ENCODE results near the gene SLAMF1. TPM values are rescaled to one million over a fixed set of nuclear protein-coding genes. Genes with fewer than 3 reads are reported as not detected.
"Not testable (repeated sequence)": the region's sequence is repeated elsewhere in the genome, so short reads cannot be mapped to it uniquely, and the experiment has no call there.

Gene SLAMF1
- total RNA-seq, 1 experiment from 2014 or later = not detected

DNA sequence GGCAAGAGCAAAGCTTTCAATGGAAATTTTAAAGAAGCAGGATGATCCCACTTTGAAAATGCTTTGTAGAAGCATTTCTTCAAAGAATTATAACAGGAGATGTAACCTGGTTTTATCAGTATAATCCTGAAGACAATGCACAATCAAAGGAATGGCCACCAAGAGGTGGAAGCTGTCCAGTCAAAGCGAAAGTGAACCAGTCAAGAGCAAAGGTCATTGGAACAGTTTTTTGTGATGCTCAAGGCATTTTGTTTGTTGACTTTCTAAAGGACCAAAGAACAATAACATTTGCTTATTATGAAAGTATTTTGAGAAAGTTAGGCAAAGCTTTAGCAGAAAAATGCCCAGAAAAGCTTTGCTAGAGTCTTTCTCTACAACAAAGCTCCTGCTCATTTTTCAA lies 62.1 kb downstream of the SLAMF1 start:
- no peaks in the 10 kb centered on the region for H3K4me1 ChIP-seq
- no peak overlapping the region for H3K4me3 ChIP-seq
- H3K27me3 ChIP-seq = no peaks in the 10 kb centered on the region
- no peaks in the 10 kb centered on the region; the same call in 1 of the 2 replicates for H3K9me3 ChIP-seq (replicated peaks)
- no peak overlapping the region for H3K27ac ChIP-seq
- H3K36me3 ChIP-seq = no peaks in the 10 kb centered on the region
- DNase-seq = no peak

GRCh38 chr1:160582976-160583375 lies 63.9 kb downstream of the SLAMF1 start:
- DNase-seq; H3K27ac ChIP-seq; H3K27me3 ChIP-seq; H3K4me3 ChIP-seq; H3K9me3 ChIP-seq (replicated peaks); H3K4me1 ChIP-seq; H3K36me3 ChIP-seq: not testable (repeated sequence)

DNA sequence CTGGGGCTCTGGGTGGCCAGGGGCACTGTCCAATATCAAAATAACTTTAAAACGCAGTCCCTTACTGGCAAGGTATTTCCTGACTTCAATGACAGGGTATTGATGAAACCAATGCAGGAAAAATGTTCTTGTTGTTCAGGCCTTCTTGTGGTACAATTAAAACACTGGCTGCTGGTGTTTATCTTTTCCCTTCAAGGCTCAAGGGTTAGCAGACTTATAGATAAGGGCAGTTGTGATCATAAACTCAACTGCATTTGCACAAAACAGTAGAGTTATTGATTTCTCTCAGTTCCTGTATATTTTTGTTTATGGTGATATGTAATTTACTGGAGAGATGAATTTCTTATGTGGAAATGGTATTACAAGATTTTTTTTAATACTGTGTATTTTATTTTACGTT lies 64.9 kb downstream of the SLAMF1 start:
- Histone ChIP-seq H3K4me1 (no peaks in the 10 kb centered on the region), H3K9me3 (replicated peaks) (no peaks in the 10 kb centered on the region; the same call in 1 of the 2 replicates), H3K27ac (no peak overlapping the region), H3K4me3 (no peak overlapping the region), H3K27me3 (no peaks in the 10 kb centered on the region), H3K36me3 (no peaks in the 10 kb centered on the region)
- no peak for DNase-seq

- H3K36me3 ChIP-seq = no peaks in the 10 kb centered on the region
- no peak for DNase-seq
- H3K27ac ChIP-seq = no peak overlapping the region
- H3K4me1 ChIP-seq = no peaks in the 10 kb centered on the region
- no peaks in the 10 kb centered on the region for H3K27me3 ChIP-seq
- H3K9me3 ChIP-seq (replicated peaks) = no peaks in the 10 kb centered on the region; the same call in 1 of the 2 replicates
- no peak overlapping the region for H3K4me3 ChIP-seq
Observed at GRCh38 chr1:160580221-160580812, 66.5 kb downstream of the SLAMF1 start.

DNA sequence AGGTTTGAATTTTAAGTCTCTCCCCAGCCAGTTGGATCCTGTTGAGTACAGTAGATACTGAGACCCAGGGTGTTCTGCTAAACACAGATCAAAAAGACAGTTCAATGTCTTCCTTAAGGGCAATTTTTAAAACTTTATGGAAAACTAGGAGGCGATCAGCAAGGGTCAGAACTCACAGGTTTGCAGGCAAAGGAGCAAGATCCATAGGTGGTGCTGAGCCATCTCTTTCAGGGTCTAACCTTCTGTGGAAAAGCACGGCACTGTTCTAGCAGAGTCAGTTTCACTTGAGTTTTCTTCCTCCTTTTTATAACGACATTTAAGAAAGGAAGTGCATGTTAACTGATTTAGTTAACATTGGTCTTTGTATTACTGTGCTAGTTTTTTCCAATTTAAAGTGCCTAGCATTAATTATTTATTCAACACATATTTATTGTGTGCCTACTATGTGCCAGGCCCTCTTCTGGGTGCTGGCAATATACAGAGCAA lies 67.6 kb downstream of the SLAMF1 start, which contains the start of gene CD84:
Gene CD84, minus strand, starts transcription at position 281 of the 486 bp plus-strand sequence. Its CDS starts 59 bp downstream, at position 222.
- no peaks in the 10 kb centered on the region; the same call in 1 of the 2 replicates for H3K9me3 ChIP-seq (replicated peaks)
- H3K4me3 ChIP-seq = no peak within 1 kb of the TSS
- no peaks in the 10 kb centered on the region for H3K27me3 ChIP-seq

GRCh38 chr1:160578525-160579191 lies 68.2 kb downstream of the SLAMF1 start:
- no peaks in the 10 kb centered on the region for H3K36me3 ChIP-seq
- no peaks in the 10 kb centered on the region for H3K27me3 ChIP-seq
- H3K4me1 ChIP-seq = no peaks in the 10 kb centered on the region
- H3K27ac ChIP-seq = no peak overlapping the region
- H3K4me3 ChIP-seq = no peak overlapping the region
- DNase-seq = no peak
- no peaks in the 10 kb centered on the region; the same call in 1 of the 2 replicates for H3K9me3 ChIP-seq (replicated peaks)

More for the DNA sequence above, 67.6 kb downstream of the SLAMF1 start, which contains the start of gene CD84:
- Histone ChIP-seq H3K4me1 (no peaks in the 10 kb centered on the region), H3K36me3 (no peaks in the 10 kb centered on the region), H3K27ac (no peak within 1 kb of the TSS)
- no peak for DNase-seq

DNA sequence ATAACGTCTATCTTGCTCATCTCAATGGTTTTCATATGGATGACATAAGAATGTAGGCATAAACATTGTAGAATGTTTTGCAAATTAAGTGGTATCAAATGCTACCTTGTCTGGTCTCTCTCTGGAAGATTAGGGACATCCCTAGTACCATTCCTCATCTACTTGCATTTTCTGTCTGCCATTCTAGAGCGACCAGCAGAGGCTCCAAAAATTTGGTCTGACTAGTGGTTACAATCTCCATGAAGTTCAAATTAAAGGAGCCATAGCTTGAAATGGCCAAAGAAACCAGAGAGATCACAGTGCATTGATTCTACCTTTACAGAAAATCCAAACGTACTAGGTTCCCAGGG lies 68.7 kb downstream of the SLAMF1 start:
- Histone ChIP-seq H3K9me3 (replicated peaks) (no peaks in the 10 kb centered on the region; the same call in 1 of the 2 replicates), H3K36me3 (no peaks in the 10 kb centered on the region), H3K27ac (no peak overlapping the region), H3K4me1 (no peaks in the 10 kb centered on the region), H3K4me3 (no peak overlapping the region), H3K27me3 (no peaks in the 10 kb centered on the region)
- no peak for DNase-seq

- H3K4me3 ChIP-seq = no peak overlapping the region
- H3K9me3 ChIP-seq (replicated peaks) = no peaks in the 10 kb centered on the region
- DNase-seq = no peak
- H3K27ac ChIP-seq = no peak overlapping the region
- H3K27me3 ChIP-seq = no peaks in the 10 kb centered on the region
- H3K36me3 ChIP-seq = no peaks in the 10 kb centered on the region
- no peaks in the 10 kb centered on the region for H3K4me1 ChIP-seq
Observed at GRCh38 chr1:160577671-160578070, 69.2 kb downstream of the SLAMF1 start.

DNA sequence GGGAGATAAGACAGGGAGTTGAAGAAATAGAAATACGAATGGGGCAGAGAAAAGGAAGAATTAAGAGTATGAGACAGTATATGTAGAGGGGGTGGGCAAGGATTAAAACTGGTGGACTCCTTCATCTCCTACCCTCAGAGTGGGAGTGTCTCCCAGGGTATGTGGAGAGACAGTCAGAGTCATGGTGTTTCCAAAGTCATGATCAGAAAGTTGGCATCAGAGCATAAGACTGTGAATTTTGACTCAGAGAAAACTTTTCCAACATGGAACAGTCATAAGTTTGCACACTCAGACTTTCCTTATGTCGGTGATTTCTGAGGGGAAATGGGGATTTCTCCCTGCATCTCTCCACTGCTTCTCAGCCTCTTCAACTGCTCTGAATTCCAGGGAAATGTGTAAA lies 70.0 kb downstream of the SLAMF1 start:
- Histone ChIP-seq H3K27me3 (no peaks in the 10 kb centered on the region), H3K4me3 (no peak overlapping the region)
- no peak for DNase-seq

DNA sequence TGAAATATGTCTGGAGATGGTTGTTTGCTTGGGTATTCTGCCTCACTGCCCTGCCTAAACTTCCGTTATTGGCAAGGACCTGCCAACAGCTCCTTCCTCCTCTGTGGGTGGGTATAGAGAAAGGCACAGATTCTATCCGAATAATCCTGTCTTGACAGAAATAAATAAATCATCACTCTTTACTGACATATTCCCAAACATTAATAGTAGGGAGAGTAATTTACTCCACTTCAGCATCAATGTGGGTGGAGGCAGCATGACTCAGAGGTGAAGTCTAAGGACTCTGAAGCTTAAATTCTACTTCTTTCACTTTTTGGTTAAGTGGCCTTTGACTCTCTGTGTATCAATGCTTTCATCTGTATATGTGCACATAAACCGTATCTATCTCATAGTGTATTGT lies 70.5 kb downstream of the SLAMF1 start:
- Histone ChIP-seq H3K27me3 (no peaks in the 10 kb centered on the region), H3K27ac (no peak overlapping the region), H3K4me1 (no peaks in the 10 kb centered on the region), H3K36me3 (no peaks in the 10 kb centered on the region), H3K9me3 (replicated peaks) (no peaks in the 10 kb centered on the region), H3K4me3 (no peak overlapping the region)
- DNase-seq = no peak

More for the DNA sequence above, 70.0 kb downstream of the SLAMF1 start:
- Histone ChIP-seq H3K9me3 (replicated peaks) (no peaks in the 10 kb centered on the region), H3K27ac (no peak overlapping the region), H3K4me1 (no peaks in the 10 kb centered on the region), H3K36me3 (no peaks in the 10 kb centered on the region)

DNA sequence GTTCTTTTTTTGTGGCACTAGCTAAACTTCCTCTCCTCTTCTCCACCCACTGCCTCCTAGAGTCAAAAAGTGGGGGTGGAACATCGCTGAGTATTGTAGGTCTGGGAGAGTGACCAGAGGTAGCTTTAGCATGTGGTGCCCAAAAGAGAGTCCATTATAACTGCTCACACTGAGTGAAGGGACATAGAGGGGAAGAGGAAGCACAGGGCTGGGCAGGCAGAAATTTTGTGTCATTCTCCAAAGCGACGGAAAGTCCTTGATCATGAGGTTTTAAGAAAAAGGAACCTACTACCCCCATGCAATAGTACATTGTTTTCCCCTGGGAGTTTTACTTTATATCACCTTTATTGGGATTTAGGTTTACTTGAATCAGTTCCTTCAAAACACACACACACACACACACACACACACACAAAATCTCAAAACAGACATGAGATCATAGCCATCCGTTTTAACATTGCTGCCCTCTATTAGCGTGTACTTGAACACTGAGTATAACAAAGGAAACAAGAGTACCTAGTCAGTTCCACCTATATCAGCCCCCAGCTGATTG lies 71.7 kb downstream of the SLAMF1 start:
- H3K4me3 ChIP-seq = no peak overlapping the region
- no peak for DNase-seq
- H3K36me3 ChIP-seq = no peaks in the 10 kb centered on the region
- H3K9me3 ChIP-seq (replicated peaks) = no peaks in the 10 kb centered on the region
- no peaks in the 10 kb centered on the region for H3K4me1 ChIP-seq
- H3K27me3 ChIP-seq = no peaks in the 10 kb centered on the region
- no peak overlapping the region for H3K27ac ChIP-seq

- H3K36me3 ChIP-seq = no peaks in the 10 kb centered on the region
- H3K9me3 ChIP-seq (replicated peaks) = no peaks in the 10 kb centered on the region
- no peaks in the 10 kb centered on the region for H3K4me1 ChIP-seq
- H3K4me3 ChIP-seq = no peak overlapping the region
- no peaks in the 10 kb centered on the region for H3K27me3 ChIP-seq
- no peak overlapping the region for H3K27ac ChIP-seq
- no peak for DNase-seq
Observed at GRCh38 chr1:160570840-160571239, 76.0 kb downstream of the SLAMF1 start.

DNA sequence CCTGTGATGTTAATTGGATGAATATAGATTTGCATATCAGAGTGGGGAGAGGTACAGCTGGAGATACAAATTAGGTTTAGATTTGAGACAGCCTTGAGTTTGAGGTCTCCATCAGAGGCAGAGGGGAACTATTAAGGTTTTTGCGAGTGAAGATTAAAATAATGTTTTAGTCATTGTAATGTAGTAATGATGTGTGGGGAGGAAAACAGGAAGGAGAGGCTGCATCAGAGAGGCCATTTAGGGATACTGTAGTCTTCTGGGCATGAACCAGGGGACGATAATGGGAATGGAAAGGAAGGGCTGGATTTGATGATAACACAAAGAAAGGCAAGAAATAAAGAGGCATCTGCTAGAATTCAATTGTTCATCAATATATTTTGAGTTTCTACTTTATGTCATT lies 77.0 kb downstream of the SLAMF1 start:
- Histone ChIP-seq H3K27me3 (no peaks in the 10 kb centered on the region), H3K9me3 (replicated peaks) (no peaks in the 10 kb centered on the region), H3K27ac (no peak overlapping the region), H3K4me3 (no peak overlapping the region), H3K36me3 (no peaks in the 10 kb centered on the region), H3K4me1 (no peaks in the 10 kb centered on the region)
- DNase-seq = no peak

GRCh38 chr1:160567858-160568682 lies 78.8 kb downstream of the SLAMF1 start:
- peaks cover 1% of the 10 kb centered on the region; the same call in 1 of the 2 replicates for H3K9me3 ChIP-seq (replicated peaks)
- no peak for DNase-seq
- no peaks in the 10 kb centered on the region for H3K4me1 ChIP-seq
- H3K4me3 ChIP-seq = no peak overlapping the region
- H3K27ac ChIP-seq = no peak overlapping the region
- no peaks in the 10 kb centered on the region for H3K36me3 ChIP-seq
- no peaks in the 10 kb centered on the region for H3K27me3 ChIP-seq

DNA sequence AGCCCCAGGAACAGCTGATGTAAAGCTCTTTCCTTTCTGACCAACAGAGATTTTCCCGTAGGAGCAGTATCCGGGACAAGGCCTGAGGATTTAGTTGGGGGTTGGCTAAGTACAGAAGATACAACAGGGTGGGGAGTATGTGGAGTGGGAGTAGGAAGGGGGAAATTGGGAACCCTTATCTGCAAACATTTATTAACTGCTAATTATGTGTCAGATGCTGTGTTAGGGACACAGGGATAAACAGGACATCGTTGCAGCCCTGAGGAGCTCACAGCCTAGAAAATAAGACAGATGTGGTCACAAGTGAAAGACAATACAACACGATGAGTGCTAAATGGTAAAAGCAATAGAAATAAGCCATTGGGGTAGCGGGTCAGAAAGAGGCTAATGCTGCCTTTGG lies 79.5 kb downstream of the SLAMF1 start:
- H3K4me1 ChIP-seq = no peaks in the 10 kb centered on the region
- H3K27me3 ChIP-seq = no peaks in the 10 kb centered on the region
- peaks cover 3% of the 10 kb centered on the region; the same call in 1 of the 2 replicates for H3K9me3 ChIP-seq (replicated peaks)
- no peak overlapping the region for H3K4me3 ChIP-seq
- DNase-seq = no peak
- H3K27ac ChIP-seq = no peak overlapping the region
- no peaks in the 10 kb centered on the region for H3K36me3 ChIP-seq
